ENCODE measurements around the gene TBC1D10A.

GRCh38 chr22:30277547-30278344 is 49.0 kb downstream of the TBC1D10A start:
- TF ChIP-seq POLR2A (IDR thresholded peaks at IDR 0.05; ENCODE audit: low read length): no peak
- no peak for TF ChIP-seq GATA1 (IDR thresholded peaks at IDR 0.05; ENCODE audit: low read depth, low read length)
